ENCODE results near the gene COMMD3. TPM values are rescaled to one million over a fixed set of nuclear protein-coding genes. Genes with fewer than 3 reads are reported as not detected.

COMMD3 gene
- total RNA-seq, 1 experiment from 2014 or later = 68.4 TPM

GRCh38 chr10:22319980-22320558 is 3.9 kb downstream of the COMMD3 start:
- no peak for DNase-seq (ENCODE audit: low read depth)

GRCh38 chr10:22320591-22321155 is 4.5 kb downstream of the COMMD3 start, which contains the start of gene BMI1:
TSS of gene BMI1 (plus strand) at chr10:22321099. CDS start at chr10:22326450, 5,351 bp downstream.
- DNase-seq (ENCODE audit: low read depth) = no peak

GRCh38 chr10:22321156-22321923 is 5.2 kb downstream of the COMMD3 start:
- DNase-seq (ENCODE audit: low read depth) = peak; percentile 72

- peak; percentile 15 for DNase-seq (ENCODE audit: low read depth)
Observed at GRCh38 chr10:22321924-22322640, 5.9 kb downstream of the COMMD3 start.

GRCh38 chr10:22322641-22323160 is 6.5 kb downstream of the COMMD3 start:
- DNase-seq (ENCODE audit: low read depth) = no peak

GRCh38 chr10:22323538-22324305 is 7.5 kb downstream of the COMMD3 start:
- DNase-seq (ENCODE audit: low read depth) = no peak

GRCh38 chr10:22324413-22324812 is 8.2 kb downstream of the COMMD3 start:
- DNase-seq (ENCODE audit: low read depth) = no peak

GRCh38 chr10:22324893-22325271 is 8.7 kb downstream of the COMMD3 start:
- no peak for DNase-seq (ENCODE audit: low read depth)

- peak; percentile 75 for DNase-seq (ENCODE audit: low read depth)
Observed at GRCh38 chr10:22325272-22326144, 9.3 kb downstream of the COMMD3 start.

- DNase-seq (ENCODE audit: low read depth) = no peak
Observed at GRCh38 chr10:22326145-22326702, 10.0 kb downstream of the COMMD3 start.

GRCh38 chr10:22329150-22329549 is 13.0 kb downstream of the COMMD3 start:
- no peak for DNase-seq (ENCODE audit: low read depth)

GRCh38 chr10:22332116-22332692 is 16.0 kb downstream of the COMMD3 start:
- DNase-seq (ENCODE audit: low read depth) = no peak

- DNase-seq (ENCODE audit: low read depth) = no peak
Observed at GRCh38 chr10:22333167-22333974, 17.2 kb downstream of the COMMD3 start.

- no peak for DNase-seq (ENCODE audit: low read depth)
Observed at GRCh38 chr10:22333975-22334282, 17.7 kb downstream of the COMMD3 start.

- no peak for DNase-seq (ENCODE audit: low read depth)
Observed at GRCh38 chr10:22334414-22335172, 18.4 kb downstream of the COMMD3 start.

- no peak for DNase-seq (ENCODE audit: low read depth)
Observed at GRCh38 chr10:22335173-22335933, 19.2 kb downstream of the COMMD3 start.

All from HT1080 (cell line).